ENCODE results near the gene GSTO1. TPM values are rescaled to one million over a fixed set of nuclear protein-coding genes. Genes with fewer than 3 reads are reported as not detected.

GSTO1 gene
- polyA plus RNA-seq, 1 donor from 2014 or later = 3.5 TPM

GRCh38 chr10:104209575-104210198, 45.0 kb upstream of the GSTO1 start:
- no peaks in the 10 kb centered on the region for H3K36me3 ChIP-seq (ENCODE audit: insufficient read depth, low read length)
- TF ChIP-seq MXI1 (conservative IDR thresholded peaks at IDR 0.05; ENCODE audit: poor library complexity, severe bottlenecking) (no peak), SMC3 (conservative IDR thresholded peaks at IDR 0.05; ENCODE audit: poor library complexity) (peak; percentile 88), CTCF (IDR thresholded peaks at IDR 0.05; ENCODE audit: poor library complexity, severe bottlenecking) (peak; percentile 81), EP300 (conservative IDR thresholded peaks at IDR 0.05; ENCODE audit: poor library complexity, severe bottlenecking) (no peak), RAD21 (conservative IDR thresholded peaks at IDR 0.05) (peak; percentile 78)
- H3K79me2 ChIP-seq (replicated peaks; ENCODE audit: insufficient read depth, low read length) = no peaks in the 10 kb centered on the region
- peak overlapping the region; percentile 52 for H2AFZ ChIP-seq (ENCODE audit: low read depth, low read length)
- no peak overlapping the region for H3K27ac ChIP-seq (ENCODE audit: low read length)
- H3K4me2 ChIP-seq (ENCODE audit: low read length) = no peak overlapping the region
- H3K9me3 ChIP-seq (ENCODE audit: low read length) = no peaks in the 10 kb centered on the region
- no peaks in the 10 kb centered on the region for H3K9me2 ChIP-seq (ENCODE audit: insufficient read depth, low read length)
- no peaks in the 10 kb centered on the region for H3K27me3 ChIP-seq (ENCODE audit: insufficient read depth, low read depth, low read length)
- H3F3A ChIP-seq (ENCODE audit: insufficient read depth, low read length, poor library complexity, severe bottlenecking) = no peaks in the 10 kb centered on the region
- H4K20me1 ChIP-seq (ENCODE audit: insufficient read depth) = no peaks in the 10 kb centered on the region
- no peak overlapping the region for H3K4me3 ChIP-seq (ENCODE audit: low read length)
- no peak overlapping the region for H3K9ac ChIP-seq (ENCODE audit: low read length)

- H3K9me2 ChIP-seq (ENCODE audit: insufficient read depth, low read length) = no peaks in the 10 kb centered on the region
- no peak overlapping the region for H3K4me2 ChIP-seq (ENCODE audit: low read length)
- H3K27me3 ChIP-seq (ENCODE audit: insufficient read depth, low read depth, low read length) = no peaks in the 10 kb centered on the region
- no peaks in the 10 kb centered on the region for H3K36me3 ChIP-seq (ENCODE audit: insufficient read depth, low read length)
- H3K9me3 ChIP-seq (ENCODE audit: low read length) = no peaks in the 10 kb centered on the region
- no peak overlapping the region for H3K27ac ChIP-seq (ENCODE audit: low read length)
- no peak overlapping the region for H3K4me3 ChIP-seq (ENCODE audit: low read length)
- H3F3A ChIP-seq (ENCODE audit: insufficient read depth, low read length, poor library complexity, severe bottlenecking) = no peaks in the 10 kb centered on the region
- no peaks in the 10 kb centered on the region for H4K20me1 ChIP-seq (ENCODE audit: insufficient read depth)
- no peaks in the 10 kb centered on the region for H3K79me2 ChIP-seq (replicated peaks; ENCODE audit: insufficient read depth, low read length)
- H3K9ac ChIP-seq (ENCODE audit: low read length) = no peak overlapping the region
- TF ChIP-seq CTCF (IDR thresholded peaks at IDR 0.05; ENCODE audit: poor library complexity, severe bottlenecking) (no peak), EP300 (conservative IDR thresholded peaks at IDR 0.05; ENCODE audit: poor library complexity, severe bottlenecking) (no peak), SMC3 (conservative IDR thresholded peaks at IDR 0.05; ENCODE audit: poor library complexity) (no peak), POLR2AphosphoS5 (IDR thresholded peaks at IDR 0.05) (no peak), TAF1 (IDR thresholded peaks at IDR 0.05; ENCODE audit: low read depth) (no peak), REST (IDR thresholded peaks at IDR 0.05; ENCODE audit: borderline replicate concordance) (no peak)
- H2AFZ ChIP-seq (ENCODE audit: low read depth, low read length) = no peak overlapping the region
Measured at GRCh38 chr10:104216631-104217030, 38.1 kb upstream of the GSTO1 start.

Data from neural cell (in vitro differentiated cells).